GM21619 (cell line): ENCODE data around the gene FMN1.

Experiments
- ATAC-seq: cut with Tn5 transposase; IDR thresholded peaks from one replicate; pipeline ENCODE4 v1.9.1; 2021; ENCODE audit not compliant: unreplicated experiment

Gene FMN1

DNA sequence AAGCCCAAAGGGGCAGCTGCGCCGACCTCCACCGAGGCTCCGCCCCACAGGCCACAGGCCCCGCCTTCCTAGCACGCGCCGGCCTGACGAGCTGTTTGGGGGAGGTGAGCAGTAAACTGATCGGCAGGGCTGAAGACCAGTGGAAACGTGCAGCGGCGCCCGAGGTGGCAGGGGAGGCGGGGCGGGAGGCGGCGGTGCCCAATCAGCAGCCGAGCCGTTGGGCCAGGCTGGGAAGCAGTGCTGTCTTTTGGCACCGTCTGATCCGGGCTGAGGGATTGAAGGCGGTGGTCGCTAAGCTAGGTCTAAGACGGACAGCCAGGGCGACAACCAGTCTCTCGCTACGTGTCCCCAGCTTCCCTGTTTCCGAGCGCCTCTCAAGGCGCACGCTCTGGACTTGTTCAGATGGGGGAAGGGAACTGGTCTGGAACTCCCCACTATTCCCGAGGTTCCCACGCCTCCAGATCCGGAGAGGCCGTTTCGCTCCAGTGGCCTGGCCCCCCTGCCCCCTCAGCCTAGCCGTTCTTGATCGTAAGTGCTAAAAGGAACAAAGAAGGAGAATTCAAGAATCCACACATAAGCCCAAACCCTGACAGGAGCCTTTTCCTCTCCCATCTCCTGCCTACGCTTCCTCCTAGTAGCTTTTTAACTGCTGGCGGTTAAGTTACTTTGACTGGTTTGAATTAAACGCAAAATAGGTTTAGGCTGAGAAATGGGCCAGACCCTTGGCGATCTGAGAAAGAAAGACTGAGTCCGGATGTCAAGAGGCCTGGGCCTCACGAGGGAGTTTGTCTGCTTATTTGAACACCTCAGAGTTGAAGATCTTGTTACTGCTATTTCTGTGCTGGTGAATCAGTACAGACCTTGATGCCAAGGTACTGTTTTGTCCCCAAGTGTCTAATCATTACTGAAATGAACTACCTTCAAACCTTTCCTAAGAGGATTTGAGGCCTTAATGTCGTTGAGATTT lies at the start of gene FMN1:
FMN1 (minus strand) TSS at position 11 of the 967 bp plus-strand sequence. CDS start 39,800 bp downstream, outside the sequence.
- ATAC-seq: peak; percentile 91

DNA sequence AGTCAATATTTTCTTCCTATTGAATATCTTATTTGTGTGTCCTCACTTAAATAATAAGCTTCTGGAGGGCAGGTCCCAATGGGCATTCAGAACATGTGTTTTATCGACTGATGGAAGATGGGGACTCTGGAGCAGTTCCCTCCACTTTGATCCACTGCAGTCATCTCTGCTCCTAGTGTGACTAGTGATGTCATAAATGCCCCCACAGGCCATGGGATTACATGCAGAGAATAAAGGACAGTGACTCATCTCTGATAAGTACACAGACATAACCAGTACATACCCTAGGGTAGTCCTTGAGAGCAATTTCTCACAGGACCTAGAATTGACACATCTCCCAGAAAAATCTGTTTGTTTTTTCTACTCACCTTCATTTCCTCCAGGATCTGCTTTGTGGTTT lies 49.4 kb upstream of the FMN1 start:
- ATAC-seq: no peak

GRCh38 chr15:33243393-33243792 lies 48.9 kb upstream of the FMN1 start:
- no peak for ATAC-seq

DNA sequence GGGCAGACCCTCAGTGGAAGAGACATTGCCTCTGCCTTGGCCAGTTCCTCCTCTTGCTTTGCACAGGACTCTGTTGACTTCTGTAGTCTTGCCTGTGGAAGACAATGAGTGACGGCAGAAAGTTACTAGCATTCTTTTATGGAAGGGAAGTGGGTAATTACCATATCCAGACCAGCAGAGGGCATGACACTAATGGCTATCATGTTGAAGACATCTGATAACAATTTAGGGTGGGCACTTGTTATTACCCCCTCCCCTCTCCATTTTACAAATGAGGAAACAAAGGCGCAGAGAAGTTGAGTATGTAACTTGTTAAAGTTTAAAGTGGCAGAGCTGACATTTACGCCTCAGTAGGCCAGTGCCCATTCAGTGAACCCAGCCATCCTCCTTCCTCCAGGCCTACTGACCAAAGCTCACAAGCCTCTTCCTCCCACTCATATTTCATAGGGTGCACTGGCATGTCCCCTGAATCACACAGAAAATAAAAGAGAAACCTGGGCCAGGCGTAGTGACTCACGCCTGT lies 48.2 kb upstream of the FMN1 start:
- no peak for ATAC-seq

DNA sequence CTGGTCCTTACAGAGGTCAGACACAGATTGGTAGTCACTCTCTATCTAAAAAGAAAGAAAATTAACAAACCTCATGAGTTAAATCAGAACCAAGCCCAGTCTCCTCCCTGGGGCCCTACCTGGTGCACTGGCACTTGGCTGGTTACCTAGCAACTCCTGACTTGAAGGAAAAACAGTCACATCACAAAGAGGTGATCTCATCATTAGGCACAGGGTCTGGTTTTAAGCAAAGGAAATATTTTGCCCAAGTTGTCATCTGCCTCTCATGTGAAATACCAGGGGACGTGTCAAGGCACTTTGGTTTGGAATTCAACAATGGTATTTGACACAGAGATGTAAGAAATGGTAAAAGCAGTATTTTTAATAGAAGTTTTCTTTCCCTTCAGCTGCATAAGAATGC lies 47.7 kb upstream of the FMN1 start:
- no peak for ATAC-seq

GRCh38 chr15:33236841-33237509 lies 42.5 kb upstream of the FMN1 start:
- no peak for ATAC-seq

DNA sequence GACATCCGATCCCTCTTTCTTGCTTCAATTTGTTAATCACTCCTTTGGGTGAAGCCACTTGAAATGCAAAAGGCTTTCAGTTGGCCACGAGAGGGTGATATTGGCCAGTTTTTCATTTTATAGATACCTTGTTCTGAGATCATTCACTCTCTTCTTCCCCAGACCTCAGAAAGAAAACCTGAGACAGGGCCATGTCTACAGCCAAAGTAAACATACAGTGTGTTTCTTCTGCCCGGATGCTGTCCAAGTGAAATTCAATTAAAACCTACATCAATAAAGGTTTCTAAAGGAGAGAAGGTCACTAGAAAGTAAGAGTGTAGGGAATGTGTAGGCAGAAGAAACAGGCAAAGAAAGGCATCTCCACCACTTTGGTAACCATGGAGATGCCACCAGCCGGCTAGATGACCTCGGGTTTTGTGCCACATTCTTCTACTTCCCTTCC lies 39.5 kb upstream of the FMN1 start:
- no peak for ATAC-seq

DNA sequence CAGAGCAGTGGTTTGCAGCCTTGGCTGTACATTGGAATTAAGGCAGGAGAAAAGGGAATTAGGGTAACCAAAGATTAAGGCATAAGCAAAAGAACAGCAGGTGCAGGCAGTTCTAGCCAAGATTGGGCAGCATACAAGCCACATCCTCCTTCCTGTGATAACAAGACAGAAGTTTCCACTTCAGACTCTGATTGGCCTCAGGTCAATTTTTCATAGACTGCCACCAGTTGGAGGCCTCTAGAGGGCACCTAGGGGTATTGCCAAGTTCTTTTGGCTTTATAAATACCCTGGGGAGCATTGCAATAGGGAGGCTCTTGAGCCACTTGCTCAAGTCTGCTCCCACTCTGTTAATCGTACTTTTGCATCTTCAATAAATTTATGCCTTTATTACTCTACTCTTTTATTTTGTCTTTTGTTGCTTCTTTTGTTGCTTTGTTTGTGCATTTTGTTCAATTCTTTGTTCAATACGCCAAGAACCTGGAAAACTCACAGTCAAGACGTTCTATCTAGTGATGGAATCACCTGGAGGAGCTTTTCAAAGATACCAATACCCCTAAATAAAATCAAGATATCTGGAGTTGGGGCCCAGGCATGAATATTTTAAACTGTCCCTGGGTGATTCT lies 32.2 kb upstream of the FMN1 start:
- peak; percentile 93 for ATAC-seq

DNA sequence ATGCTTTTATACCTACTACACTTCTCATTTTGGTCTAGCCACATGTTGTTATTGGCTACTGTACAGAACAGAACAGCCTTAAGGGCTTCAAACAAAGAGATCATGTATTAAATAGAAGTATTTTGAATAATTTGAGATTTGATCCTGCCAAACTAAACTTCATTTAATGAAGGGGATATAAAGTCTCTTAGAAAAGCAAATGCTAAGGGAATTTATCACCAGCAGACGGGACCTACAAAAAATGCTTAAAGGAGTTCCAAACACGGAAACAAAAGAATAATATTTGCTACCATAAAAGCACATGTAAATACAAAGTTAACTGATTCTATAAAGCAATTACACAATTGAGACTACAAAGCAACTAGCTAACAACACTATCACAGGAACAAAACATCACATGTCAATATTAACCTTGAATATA lies 23.6 kb upstream of the FMN1 start:
- no peak for ATAC-seq

DNA sequence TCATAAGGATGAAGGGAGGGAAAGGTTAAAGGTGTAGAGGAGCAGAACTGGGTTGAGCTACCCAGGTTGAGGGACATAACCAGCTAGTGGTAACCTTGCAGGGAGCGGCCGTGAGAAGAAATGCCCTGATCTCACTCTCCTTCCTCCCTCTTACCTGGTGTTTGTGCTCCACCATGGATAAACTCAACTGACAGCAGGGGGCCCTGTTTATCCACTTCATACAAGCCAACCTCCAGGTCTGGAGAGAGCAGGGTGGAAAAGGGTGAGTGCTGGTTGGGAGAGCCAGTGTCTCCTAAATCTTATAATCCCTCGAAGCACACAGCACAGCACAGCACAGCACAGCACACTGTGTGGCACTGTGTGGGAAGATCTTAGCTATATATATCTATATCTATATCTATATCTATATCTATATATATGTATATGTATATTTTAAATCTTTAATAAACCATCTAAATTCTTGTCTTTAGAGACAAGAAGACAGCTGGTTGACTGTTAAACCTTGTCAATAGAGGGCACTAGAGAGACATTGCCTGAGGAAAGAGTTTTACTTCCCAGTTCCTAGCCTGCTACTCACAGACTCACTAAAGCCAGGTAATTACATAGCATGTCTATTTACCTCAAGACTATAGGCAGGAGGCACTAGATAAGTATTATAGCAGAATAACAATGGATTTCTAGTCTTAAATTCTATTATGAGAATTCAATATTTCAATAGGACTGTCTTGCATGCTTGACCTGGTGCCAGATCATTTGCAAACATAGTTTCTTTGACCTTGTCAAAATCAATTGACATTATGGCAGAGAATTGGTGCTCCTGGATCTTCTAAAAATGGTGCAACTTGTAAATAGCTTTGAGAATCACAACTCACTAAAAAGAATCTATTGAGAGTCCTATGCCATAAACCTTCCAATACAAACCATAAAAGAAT lies 21.7 kb upstream of the FMN1 start:
- ATAC-seq: no peak

DNA sequence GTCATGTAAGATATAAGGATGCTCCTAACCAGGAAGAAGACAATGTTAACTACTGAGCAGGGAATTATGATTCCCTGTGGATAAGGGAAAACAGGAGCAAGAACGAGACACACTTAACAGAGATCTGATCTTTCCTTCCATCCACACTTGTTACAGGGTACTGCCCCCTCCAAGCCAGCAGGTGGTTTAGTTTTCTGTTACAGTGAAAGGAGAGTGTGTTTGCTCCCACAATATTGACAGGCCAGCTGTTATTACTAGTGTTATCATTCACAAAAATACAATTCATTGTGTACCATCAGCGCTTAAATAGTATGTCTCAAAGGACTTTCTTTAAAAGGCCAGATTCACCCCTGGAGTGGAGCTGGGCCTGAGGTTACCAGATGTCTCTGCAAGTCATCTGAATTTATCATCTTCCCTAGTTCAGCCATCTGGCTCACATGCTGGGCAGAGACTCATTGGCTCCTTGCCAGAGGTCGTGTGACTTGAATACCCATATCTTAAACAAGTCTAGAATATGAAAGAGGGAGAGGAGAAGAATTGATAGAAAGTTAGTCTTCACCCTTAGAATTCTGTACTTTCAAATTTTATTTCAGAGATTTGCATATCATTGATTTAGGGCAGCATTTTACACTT lies 16.8 kb upstream of the FMN1 start:
- ATAC-seq: no peak

DNA sequence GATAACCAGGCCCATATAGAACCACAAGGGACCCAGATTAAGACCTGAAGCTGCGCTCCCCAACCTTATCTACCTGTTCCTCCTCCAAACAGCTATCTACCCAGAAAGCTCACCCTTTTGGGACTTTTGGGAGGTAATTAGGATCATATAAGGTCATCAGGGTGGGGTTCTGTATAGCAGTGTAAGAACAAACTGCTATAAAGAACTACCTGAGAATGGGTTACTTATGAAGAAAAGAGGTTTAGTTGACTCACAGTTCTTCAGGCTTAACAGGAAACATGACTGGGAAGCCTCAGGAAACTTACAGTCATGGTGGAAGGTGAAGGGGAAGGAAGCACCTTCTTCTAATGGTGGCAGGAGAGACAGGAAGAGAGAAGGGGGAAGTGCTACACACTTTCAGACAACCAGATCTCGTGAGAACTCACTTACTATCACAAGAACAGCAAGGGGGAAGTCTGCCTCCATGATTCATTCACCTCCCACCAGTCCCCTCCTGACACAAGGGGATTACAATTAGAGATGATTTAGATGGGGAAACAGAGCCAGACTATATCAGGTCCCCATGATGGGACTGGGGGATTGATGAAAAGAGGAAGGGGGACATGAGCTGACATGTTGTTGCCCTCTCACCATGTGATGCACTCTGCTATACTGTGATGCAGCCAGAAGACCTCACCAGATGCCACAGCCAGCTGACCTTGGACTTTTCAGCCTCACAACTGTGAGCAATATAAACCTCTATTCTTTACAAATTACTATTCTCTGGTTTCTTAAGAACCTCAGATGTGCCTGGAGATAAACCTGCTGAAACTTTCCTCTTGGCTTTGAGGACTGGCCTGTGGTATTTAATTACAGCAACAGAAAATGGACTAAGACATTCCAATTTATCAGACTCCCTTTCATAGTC lies 15.3 kb upstream of the FMN1 start:
- no peak for ATAC-seq

- ATAC-seq: no peak
Observed at GRCh38 chr15:33207646-33208045, 13.1 kb upstream of the FMN1 start.

- ATAC-seq: no peak
Observed at GRCh38 chr15:33206366-33206765, 11.9 kb upstream of the FMN1 start.

DNA sequence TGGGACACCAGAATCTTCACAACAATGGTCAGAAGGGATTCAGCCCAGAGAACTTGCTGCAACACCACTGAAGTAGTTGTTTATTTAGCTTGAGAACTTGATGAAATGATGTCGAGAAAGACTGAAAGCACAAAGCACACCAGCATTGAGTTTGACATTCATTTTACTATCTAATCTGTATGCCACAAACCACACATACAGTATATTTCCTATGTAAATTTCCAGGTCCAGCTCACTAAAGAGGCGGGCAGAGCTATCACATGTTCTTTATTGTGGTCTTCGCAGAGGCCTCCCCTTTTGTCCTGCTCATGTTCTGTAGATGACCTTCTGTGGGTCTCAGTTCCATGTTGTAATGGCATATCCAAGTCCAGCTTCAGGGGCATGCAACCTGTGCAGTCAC lies 10.4 kb upstream of the FMN1 start:
- no peak for ATAC-seq

DNA sequence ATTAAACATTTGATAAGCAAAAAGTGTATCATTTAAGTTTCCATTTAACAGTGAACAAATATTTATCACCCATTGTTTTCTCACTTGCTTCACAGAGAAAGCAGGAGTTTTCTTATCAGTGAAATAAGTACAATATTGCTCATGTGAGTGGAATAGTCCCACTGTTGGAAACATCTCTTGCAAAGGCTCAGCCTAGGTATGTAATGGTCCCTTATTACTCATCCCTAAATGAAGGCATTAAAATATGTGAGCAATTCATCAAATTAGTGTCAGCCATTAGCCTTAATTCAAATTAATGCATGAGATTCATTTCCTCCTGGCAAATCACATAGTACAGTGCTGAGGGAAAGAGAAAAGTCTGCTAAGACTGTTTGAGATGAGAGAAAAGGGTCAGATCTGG lies 9.6 kb upstream of the FMN1 start:
- no peak for ATAC-seq

DNA sequence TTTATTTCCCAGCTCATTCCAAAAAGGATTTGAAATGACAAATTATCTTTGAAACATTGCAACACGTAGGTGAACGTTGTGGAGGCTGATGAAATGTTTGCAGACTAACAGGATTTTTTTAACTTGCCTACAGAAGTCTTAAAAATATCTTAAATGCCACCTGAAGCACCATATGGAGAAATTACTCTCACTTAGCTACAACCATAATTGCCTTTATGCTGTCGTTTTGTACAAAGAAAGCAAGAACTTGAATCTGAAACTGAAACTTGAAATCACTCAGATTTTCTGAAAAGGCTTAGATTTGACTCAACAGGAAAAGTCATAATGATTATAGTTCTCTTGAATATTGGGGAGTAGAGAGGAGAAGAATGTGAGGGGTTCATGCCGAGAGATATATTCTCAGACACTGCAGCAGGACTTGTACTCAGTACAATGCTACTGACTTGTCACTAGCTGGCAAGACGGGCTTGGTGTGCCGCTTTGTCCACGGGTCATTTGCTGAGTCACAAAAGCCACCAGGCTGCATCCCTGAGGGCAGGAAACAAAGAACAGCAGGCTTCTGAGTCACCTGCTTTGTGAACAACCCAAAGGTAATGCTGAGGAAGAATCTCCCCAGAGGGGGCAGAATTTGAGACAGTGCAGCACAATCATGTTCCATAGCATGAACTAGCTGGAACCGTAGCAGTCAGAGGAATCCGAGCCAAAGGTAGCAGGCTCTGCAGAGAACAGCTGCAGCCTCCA lies 7.1 kb upstream of the FMN1 start:
- peak; percentile 79 for ATAC-seq

- ATAC-seq: no peak
Observed at GRCh38 chr15:33200903-33201302, 6.4 kb upstream of the FMN1 start.
